Neural progenitor cell (in vitro differentiated cells): Measurements from ENCODE around the gene CDK4. TPM values are rescaled to one million over a fixed set of nuclear protein-coding genes. Genes with fewer than 3 reads are reported as not detected.

Source experiments
- DNase-seq: peaks from one replicate; pipeline ENCODE4 v3.0.0-alpha.2; 2016; ENCODE audit warnings: low spot score
- H2AFZ ChIP-seq: fragments of 200-600 bp; sonication (generic); replicated peaks from 2 replicates; pipeline ENCODE4 v1.6.1; 2016; ENCODE audit warnings: antibody characterized with exemption
- H3F3A ChIP-seq: fragments of 200-600 bp; sonication (generic); 2 replicates; pipeline ENCODE4 v1.6.1; 2016; ENCODE audit warnings: antibody characterized with exemption, low read depth
- H3K27ac ChIP-seq: fragments of 200-600 bp; sonication (generic); 2 replicates; pipeline ENCODE4 v1.5.1; 2016; ENCODE audit warnings: mild to moderate bottlenecking
- H3K27me3 ChIP-seq: fragments of 200-600 bp; sonication (generic); 2 replicates; pipeline ENCODE4 v1.6.1; 2016; ENCODE audit warnings: mild to moderate bottlenecking, moderate library complexity
- H3K36me3 ChIP-seq: fragments of 200-600 bp; sonication (generic); 2 replicates; pipeline ENCODE4 v1.5.1; 2016
- H3K4me1 ChIP-seq: fragments of 200-600 bp; sonication (generic); 2 replicates; pipeline ENCODE4 v1.6.1; 2016; ENCODE audit warnings: mixed run types
- H3K4me2 ChIP-seq: fragments of 200-600 bp; sonication (generic); 2 replicates; pipeline ENCODE4 v1.6.1; 2016
- H3K4me3 ChIP-seq: fragments of 200-600 bp; sonication (generic); 2 replicates; pipeline ENCODE4 v1.5.1; 2016
- H3K79me2 ChIP-seq: fragments of 200-600 bp; sonication (generic); 2 replicates; pipeline ENCODE4 v1.6.1; 2016; ENCODE audit warnings: low read depth
- H3K9ac ChIP-seq: fragments of 200-600 bp; sonication (generic); 2 replicates; pipeline ENCODE4 v1.6.1; 2016
- H3K9me3 ChIP-seq: fragments of 200-600 bp; sonication (generic); 2 replicates; pipeline ENCODE4 v1.5.1; 2016; ENCODE audit warnings: low read depth
- H4K20me1 ChIP-seq: fragments of 200-600 bp; sonication (generic); 2 replicates; pipeline ENCODE4 v1.6.1; 2016; ENCODE audit warnings: low read depth
- H3K27ac Mint-ChIP-seq: 3 replicates; pipeline ENCODE4 v1.8.0; 2021; ENCODE audit warnings: mixed read lengths
- H3K27me3 Mint-ChIP-seq: 2 replicates; pipeline ENCODE4 v1.8.0; 2022; ENCODE audit warnings: low read depth, mild to moderate bottlenecking, inconsistent platforms, moderate library complexity, mixed read lengths; ENCODE audit not compliant: insufficient read depth
- H3K36me3 Mint-ChIP-seq: 3 replicates; pipeline ENCODE4 v1.8.0; 2021; ENCODE audit warnings: mixed read lengths
- H3K4me1 Mint-ChIP-seq: 3 replicates; pipeline ENCODE4 v1.8.0; 2021; ENCODE audit warnings: mixed read lengths
- H3K4me3 Mint-ChIP-seq: 3 replicates; pipeline ENCODE4 v1.8.0; 2021; ENCODE audit warnings: mild to moderate bottlenecking, moderate library complexity, mixed read lengths
- H3K9me3 Mint-ChIP-seq: 3 replicates; pipeline ENCODE4 v1.8.0; 2020; ENCODE audit warnings: mixed read lengths
- CTCF ChIP-seq: fragments of 200-600 bp; sonication (generic); IDR thresholded peaks from 2 replicates; pipeline ENCODE4 v1.5.1; 2017; ENCODE audit warnings: antibody characterized with exemption, mild to moderate bottlenecking
- EZH2 ChIP-seq: fragments of 200-600 bp; sonication (generic); IDR thresholded peaks from 2 replicates; pipeline ENCODE4 v1.6.1; 2017; ENCODE audit warnings: antibody characterized with exemption, mild to moderate bottlenecking, moderate library complexity
- EZH2phosphoT487 ChIP-seq: fragments of 200-600 bp; sonication (generic); IDR thresholded peaks from 2 replicates; pipeline ENCODE4 v1.6.1; 2017; ENCODE audit warnings: antibody characterized with exemption
- total RNA-seq: library from RNA; depleted of rRNA; stranded (reverse); fragments of >200 nt; gene quantifications from 2 replicates; pipeline ENCODE4 v1.2.3, GENCODE V29; 2015; ENCODE audit warnings: low replicate concordance

The CDK4 gene
- total RNA-seq, 1 donor from 2014 or later, result 169 TPM

- H3K4me3 Mint-ChIP-seq, result no peak overlapping the region
- H3K4me3 ChIP-seq, result no peak overlapping the region
- H3F3A ChIP-seq, result peaks cover 12% of the 10 kb centered on the region
- no peak for DNase-seq
- H3K27me3 ChIP-seq, result peaks cover 100% of the 10 kb centered on the region
- H2AFZ ChIP-seq, result no peak overlapping the region
- peaks cover 50% of the 10 kb centered on the region for H3K27me3 Mint-ChIP-seq
- H3K36me3 Mint-ChIP-seq, result peaks cover 6% of the 10 kb centered on the region
- no peaks in the 10 kb centered on the region for H3K79me2 ChIP-seq
- no peaks in the 10 kb centered on the region for H3K36me3 ChIP-seq
- peaks cover 48% of the 10 kb centered on the region for H4K20me1 ChIP-seq
- no peak overlapping the region for H3K27ac Mint-ChIP-seq
- no peaks in the 10 kb centered on the region for H3K9me3 ChIP-seq
- H3K4me2 ChIP-seq, result no peak overlapping the region
- H3K9me3 Mint-ChIP-seq, result peaks cover 5% of the 10 kb centered on the region
- H3K4me1 Mint-ChIP-seq, result peaks cover 24% of the 10 kb centered on the region
- no peak overlapping the region for H3K27ac ChIP-seq
- peaks cover 13% of the 10 kb centered on the region for H3K4me1 ChIP-seq
- TF ChIP-seq EZH2phosphoT487 (no peak), EZH2 (no peak), CTCF (no peak)
- no peak overlapping the region for H3K9ac ChIP-seq
These were observed 20.6 kb downstream of the CDK4 start for GRCh38 chr12:57731411-57732080.

- Histone ChIP-seq H3K27ac (no peak overlapping the region), H3K27me3 (peaks cover 100% of the 10 kb centered on the region), H3K36me3 (no peaks in the 10 kb centered on the region), H3K4me2 (no peak overlapping the region), H3K9ac (no peak overlapping the region), H3K9me3 (no peaks in the 10 kb centered on the region), H3F3A (peaks cover 2% of the 10 kb centered on the region), H3K4me1 (peaks cover 5% of the 10 kb centered on the region), H3K4me3 (no peak overlapping the region), H3K79me2 (no peaks in the 10 kb centered on the region), H2AFZ (no peak overlapping the region), H4K20me1 (peaks cover 37% of the 10 kb centered on the region)
- Mint-ChIP-seq H3K36me3 (peaks cover 6% of the 10 kb centered on the region), H3K4me1 (peaks cover 19% of the 10 kb centered on the region), H3K27me3 (peaks cover 50% of the 10 kb centered on the region), H3K9me3 (peaks cover 7% of the 10 kb centered on the region), H3K4me3 (no peak overlapping the region), H3K27ac (no peak overlapping the region)
- no peak for DNase-seq
- TF ChIP-seq EZH2phosphoT487 (no peak), EZH2 (no peak), CTCF (no peak)
These were observed 21.6 kb downstream of the CDK4 start for GRCh38 chr12:57730336-57731067.

DNA sequence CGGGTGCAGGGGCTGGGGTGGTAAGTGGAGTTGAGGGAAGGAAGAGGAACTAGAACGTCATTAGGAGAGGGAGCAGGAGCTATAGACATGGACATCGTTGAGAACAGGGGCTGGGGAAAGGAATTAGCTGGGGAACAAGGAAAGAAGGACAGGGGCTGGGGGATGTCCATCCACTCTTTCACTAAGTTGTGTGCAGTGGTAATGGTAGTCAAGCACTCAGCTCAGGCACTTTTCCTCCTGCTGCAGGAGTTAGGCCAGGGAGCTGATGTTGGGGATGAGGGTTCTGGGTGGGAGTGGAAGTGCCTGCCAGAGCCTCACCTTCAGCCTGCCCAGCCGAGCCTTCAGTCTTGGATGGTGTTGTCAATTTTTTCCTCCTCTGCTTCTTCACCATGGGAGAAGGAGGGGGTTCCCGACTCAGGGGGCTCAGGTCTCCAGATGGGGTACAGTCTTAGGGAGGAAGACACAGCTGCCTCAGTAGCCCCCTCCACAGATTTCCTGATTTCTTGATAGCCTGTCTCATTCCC, 22.7 kb downstream of the CDK4 start:
- H3K27ac Mint-ChIP-seq, result no peak overlapping the region
- peaks cover 26% of the 10 kb centered on the region for H4K20me1 ChIP-seq
- H3K4me1 Mint-ChIP-seq, result peaks cover 11% of the 10 kb centered on the region
- H3K9me3 ChIP-seq, result no peaks in the 10 kb centered on the region
- H3K9ac ChIP-seq, result no peak overlapping the region
- H3K27ac ChIP-seq, result no peak overlapping the region
- H3K36me3 Mint-ChIP-seq, result peaks cover 6% of the 10 kb centered on the region
- H3F3A ChIP-seq, result no peaks in the 10 kb centered on the region
- H3K27me3 Mint-ChIP-seq, result peaks cover 48% of the 10 kb centered on the region
- H3K27me3 ChIP-seq, result peaks cover 100% of the 10 kb centered on the region
- DNase-seq, result no peak
- H3K4me1 ChIP-seq, result peaks cover 3% of the 10 kb centered on the region
- no peaks in the 10 kb centered on the region for H3K36me3 ChIP-seq
- no peak overlapping the region for H2AFZ ChIP-seq
- H3K9me3 Mint-ChIP-seq, result peaks cover 7% of the 10 kb centered on the region
- H3K4me3 ChIP-seq, result no peak overlapping the region
- no peak for TF ChIP-seq CTCF
- no peak for TF ChIP-seq EZH2
- TF ChIP-seq EZH2phosphoT487, result no peak
- H3K79me2 ChIP-seq, result no peaks in the 10 kb centered on the region
- peak overlapping the region; percentile 9 for H3K4me3 Mint-ChIP-seq
- no peak overlapping the region for H3K4me2 ChIP-seq
